ENCODE results near the gene MRS2.
"Not testable (repeated sequence)": the region's sequence is repeated elsewhere in the genome, so short reads cannot be mapped to it uniquely, and the experiment has no call there.

MRS2 gene

GRCh38 chr6:24391208-24391607, 11.5 kb upstream of the MRS2 start:
- no peak for DNase-seq (ENCODE audit: low read depth in 2 of 2)

- DNase-seq (ENCODE audit: low read depth in 2 of 2) = no peak
These were observed 10.9 kb upstream of the MRS2 start for GRCh38 chr6:24391756-24392405.

GRCh38 chr6:24394061-24394779, 8.5 kb upstream of the MRS2 start:
- DNase-seq (ENCODE audit: low read depth in 2 of 2) = no peak

- DNase-seq (ENCODE audit: low read depth in 2 of 2) = no peak
These were observed 7.8 kb upstream of the MRS2 start for GRCh38 chr6:24394780-24395437.

- no peak for DNase-seq (ENCODE audit: low read depth in 2 of 2)
These were observed 5.9 kb upstream of the MRS2 start for GRCh38 chr6:24396824-24397223.

GRCh38 chr6:24397631-24398030, 5.1 kb upstream of the MRS2 start:
- DNase-seq (ENCODE audit: low read depth in 2 of 2) = no peak

GRCh38 chr6:24400045-24401039, 2.4 kb upstream of the MRS2 start:
- DNase-seq (ENCODE audit: low read depth in 2 of 2) = not testable (repeated sequence)

GRCh38 chr6:24401458-24401857, 1.3 kb upstream of the MRS2 start:
- no peak for DNase-seq (ENCODE audit: low read depth in 2 of 2)

- DNase-seq (ENCODE audit: low read depth in 2 of 2) = no peak
These were observed 727 bp downstream of the MRS2 start for GRCh38 chr6:24403501-24403824.

- DNase-seq (ENCODE audit: low read depth in 2 of 2) = no peak
These were observed 2.5 kb downstream of the MRS2 start for GRCh38 chr6:24405262-24405661.

GRCh38 chr6:24408719-24409410, 6.1 kb downstream of the MRS2 start:
- DNase-seq (ENCODE audit: low read depth in 2 of 2) = no peak

- DNase-seq (ENCODE audit: low read depth in 2 of 2) = no peak
These were observed 7.9 kb downstream of the MRS2 start for GRCh38 chr6:24410622-24411021.

GRCh38 chr6:24412294-24412693, 9.6 kb downstream of the MRS2 start:
- no peak for DNase-seq (ENCODE audit: low read depth in 2 of 2)

- DNase-seq (ENCODE audit: low read depth in 2 of 2) = not testable (repeated sequence)
These were observed 11.8 kb downstream of the MRS2 start for GRCh38 chr6:24414531-24414930.

- DNase-seq (ENCODE audit: low read depth in 2 of 2) = no peak
These were observed 13.0 kb downstream of the MRS2 start for GRCh38 chr6:24415753-24416152.

- no peak for DNase-seq (ENCODE audit: low read depth in 2 of 2)
These were observed 16.8 kb downstream of the MRS2 start for GRCh38 chr6:24419526-24419925.

- no peak for DNase-seq (ENCODE audit: low read depth in 2 of 2)
These were observed 22.4 kb downstream of the MRS2 start for GRCh38 chr6:24425091-24425490.

- no peak for DNase-seq (ENCODE audit: low read depth in 2 of 2)
These were observed 24.2 kb downstream of the MRS2 start for GRCh38 chr6:24426729-24427446.

- no peak for DNase-seq (ENCODE audit: low read depth in 2 of 2)
These were observed 25.9 kb downstream of the MRS2 start for GRCh38 chr6:24428615-24429014.

- DNase-seq (ENCODE audit: low read depth in 2 of 2) = no peak
These were observed 26.4 kb downstream of the MRS2 start for GRCh38 chr6:24429146-24429545.

GRCh38 chr6:24430086-24430485, 27.4 kb downstream of the MRS2 start:
- DNase-seq (ENCODE audit: low read depth in 2 of 2) = no peak

All from stimulated activated CD8-positive, alpha-beta memory T cell treated with anti-CD3 and anti-CD28 coated beads, Interleukin-2, amount 100 ng/mL, for 48 hours (primary cell).